ENCODE results near the gene PHYKPL. TPM values are rescaled to one million over a fixed set of nuclear protein-coding genes. Genes with fewer than 3 reads are reported as not detected.

The PHYKPL gene
- total and polyA plus RNA-seq, 2 donors (not counting 1 experiment from before 2014, with no cell fraction given) = 263 to 313 TPM

DNA sequence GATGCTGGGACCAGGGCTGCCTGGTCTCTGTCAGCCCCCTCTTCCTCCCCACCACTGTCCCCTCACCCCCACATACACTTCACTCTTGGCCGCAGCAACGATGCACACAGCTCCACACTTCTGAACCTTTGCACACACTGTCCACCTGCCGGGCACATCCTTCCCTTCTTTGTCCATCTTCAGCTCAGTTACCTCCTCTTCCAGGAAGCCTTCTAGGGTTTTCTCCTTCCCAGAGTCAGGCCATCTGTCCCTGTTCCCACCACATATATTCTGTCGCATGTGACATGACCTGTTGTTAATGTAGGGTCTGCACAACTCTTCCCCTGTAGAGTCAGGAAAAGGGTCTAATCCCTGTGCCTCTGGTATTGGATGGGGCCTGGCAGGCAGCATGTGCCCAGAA, 38.6 kb upstream of the PHYKPL start:
- no peak overlapping the region for H3K27ac Mint-ChIP-seq
- H3K9me3 Mint-ChIP-seq (ENCODE audit: insufficient read depth) = no peaks in the 10 kb centered on the region
- Histone ChIP-seq H3K27ac (ENCODE audit: low read length in 2 of 2) (no peak overlapping the region), H3K4me1 (ENCODE audit: control insufficient read depth in 2 of 2, insufficient read depth in 2 of 2, low read length in 2 of 2) (no peaks in the 10 kb centered on the region), H3K4me2 (replicated peaks; ENCODE audit: low read depth, low read length, poor library complexity, severe bottlenecking) (no peak overlapping the region), H4K20me1 (ENCODE audit: control insufficient read depth, insufficient read depth, low read length, poor library complexity, severe bottlenecking) (no peaks in the 10 kb centered on the region), H3K79me2 (ENCODE audit: control insufficient read depth, insufficient read depth, low read length) (no peaks in the 10 kb centered on the region), H2AFZ (ENCODE audit: insufficient read depth, low read depth, low read length, poor library complexity, severe bottlenecking) (no peak overlapping the region), H3K9ac (ENCODE audit: low read length) (no peak overlapping the region), H3K9me3 (ENCODE audit: control extremely low read depth in 1 of 3, control insufficient read depth in 2 of 3, insufficient read depth in 1 of 3, low read length in 2 of 3) (no peaks in the 10 kb centered on the region), H3K36me3 (replicated peaks in 1 of 2; ENCODE audit: control extremely low read depth in 1 of 2, control insufficient read depth in 1 of 2, extremely low read depth in 1 of 2, insufficient read depth in 2 of 2, low read length in 1 of 2) (no peaks in the 10 kb centered on the region), H3K27me3 (replicated peaks in 1 of 4; ENCODE audit: control extremely low read depth in 1 of 4, control insufficient read depth in 3 of 4, insufficient read depth in 4 of 4, low read length in 3 of 4) (no peaks in the 10 kb centered on the region), H3K4me3 (ENCODE audit: control extremely low read depth in 1 of 5, extremely low read depth in 1 of 5, insufficient read depth in 1 of 5, low read depth in 2 of 5, low read length in 4 of 5) (no peak overlapping the region)
- WGBS (ENCODE audit: insufficient coverage) = 97% methylated on average over 3 of the region's 4 CpGs
- ATAC-seq (ENCODE audit: low read depth) (no peak), DNase-seq (no peak)
- no peak overlapping the region for H3K4me3 Mint-ChIP-seq
- H3K4me1 Mint-ChIP-seq = no peaks in the 10 kb centered on the region
- intact Hi-C loops (cut with micrococcal nuclease) = no loop called here
- ChIA-PET POLR2A (no interaction called here), CTCF (no interaction called here)
- TF ChIP-seq EZH2 (IDR thresholded peaks at IDR 0.05; ENCODE audit: borderline replicate concordance, insufficient read depth, low read depth, low read length, poor library complexity, severe bottlenecking) = no peak
- TF ChIP-seq, protein P1, sequence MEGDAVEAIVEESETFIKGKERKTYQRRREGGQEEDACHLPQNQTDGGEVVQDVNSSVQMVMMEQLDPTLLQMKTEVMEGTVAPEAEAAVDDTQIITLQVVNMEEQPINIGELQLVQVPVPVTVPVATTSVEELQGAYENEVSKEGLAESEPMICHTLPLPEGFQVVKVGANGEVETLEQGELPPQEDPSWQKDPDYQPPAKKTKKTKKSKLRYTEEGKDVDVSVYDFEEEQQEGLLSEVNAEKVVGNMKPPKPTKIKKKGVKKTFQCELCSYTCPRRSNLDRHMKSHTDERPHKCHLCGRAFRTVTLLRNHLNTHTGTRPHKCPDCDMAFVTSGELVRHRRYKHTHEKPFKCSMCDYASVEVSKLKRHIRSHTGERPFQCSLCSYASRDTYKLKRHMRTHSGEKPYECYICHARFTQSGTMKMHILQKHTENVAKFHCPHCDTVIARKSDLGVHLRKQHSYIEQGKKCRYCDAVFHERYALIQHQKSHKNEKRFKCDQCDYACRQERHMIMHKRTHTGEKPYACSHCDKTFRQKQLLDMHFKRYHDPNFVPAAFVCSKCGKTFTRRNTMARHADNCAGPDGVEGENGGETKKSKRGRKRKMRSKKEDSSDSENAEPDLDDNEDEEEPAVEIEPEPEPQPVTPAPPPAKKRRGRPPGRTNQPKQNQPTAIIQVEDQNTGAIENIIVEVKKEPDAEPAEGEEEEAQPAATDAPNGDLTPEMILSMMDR (IDR thresholded peaks at IDR 0.05) = no peak
- peaks cover 15% of the 10 kb centered on the region for H3K27me3 Mint-ChIP-seq

DNA sequence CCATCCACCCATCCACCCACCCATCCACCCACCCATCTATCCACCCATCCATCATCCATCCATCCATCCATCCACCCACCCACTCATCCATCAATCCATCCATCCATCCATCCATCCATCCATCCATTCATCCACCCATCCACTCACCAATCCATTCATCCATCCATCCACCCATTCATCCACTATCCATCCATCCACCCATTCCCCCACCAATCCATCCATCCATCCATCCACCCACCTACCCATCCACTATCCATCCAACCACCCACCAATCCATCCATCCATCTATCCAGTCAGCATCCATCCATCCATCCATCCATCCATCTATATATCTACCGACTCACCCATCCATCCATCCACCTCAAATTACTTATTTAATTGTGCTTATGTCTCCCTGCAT, 36.9 kb upstream of the PHYKPL start:
- Histone ChIP-seq H4K20me1 (ENCODE audit: control insufficient read depth, insufficient read depth, low read length, poor library complexity, severe bottlenecking) (no peaks in the 10 kb centered on the region), H3K9ac (ENCODE audit: low read length) (no peak overlapping the region), H3K36me3 (replicated peaks in 1 of 2; ENCODE audit: control extremely low read depth in 1 of 2, control insufficient read depth in 1 of 2, extremely low read depth in 1 of 2, insufficient read depth in 2 of 2, low read length in 1 of 2) (no peaks in the 10 kb centered on the region), H3K4me1 (ENCODE audit: control insufficient read depth in 2 of 2, insufficient read depth in 2 of 2, low read length in 2 of 2) (no peaks in the 10 kb centered on the region), H3K79me2 (ENCODE audit: control insufficient read depth, insufficient read depth, low read length) (no peaks in the 10 kb centered on the region), H3K9me3 (ENCODE audit: control extremely low read depth in 1 of 3, control insufficient read depth in 2 of 3, insufficient read depth in 1 of 3, low read length in 2 of 3) (no peaks in the 10 kb centered on the region), H3K4me3 (ENCODE audit: control extremely low read depth in 1 of 5, extremely low read depth in 1 of 5, insufficient read depth in 1 of 5, low read depth in 2 of 5, low read length in 4 of 5) (no peak overlapping the region), H3K27me3 (replicated peaks in 1 of 4; ENCODE audit: control extremely low read depth in 1 of 4, control insufficient read depth in 3 of 4, insufficient read depth in 4 of 4, low read length in 3 of 4) (no peaks in the 10 kb centered on the region), H3K27ac (ENCODE audit: low read length in 2 of 2) (no peak overlapping the region), H2AFZ (ENCODE audit: insufficient read depth, low read depth, low read length, poor library complexity, severe bottlenecking) (no peak overlapping the region), H3K4me2 (replicated peaks; ENCODE audit: low read depth, low read length, poor library complexity, severe bottlenecking) (no peak overlapping the region)
- Mint-ChIP-seq H3K4me1 (no peaks in the 10 kb centered on the region), H3K27me3 (peaks cover 8% of the 10 kb centered on the region), H3K9me3 (ENCODE audit: insufficient read depth) (no peaks in the 10 kb centered on the region), H3K27ac (no peak overlapping the region), H3K4me3 (no peak overlapping the region)
- TF ChIP-seq, protein P1 (IDR thresholded peaks at IDR 0.05) = no peak
- no peak for TF ChIP-seq EZH2 (IDR thresholded peaks at IDR 0.05; ENCODE audit: borderline replicate concordance, insufficient read depth, low read depth, low read length, poor library complexity, severe bottlenecking)
- DNase-seq (no peak), ATAC-seq (ENCODE audit: low read depth) (no peak)
- intact Hi-C loops (cut with micrococcal nuclease) = no loop called here
- WGBS (ENCODE audit: insufficient coverage) = 100% methylated on average over 1 of the region's 1 CpG
- ChIA-PET CTCF (no interaction called here), POLR2A (no interaction called here)

Measured in B cell (primary cell).